ENCODE measurements around the gene TMEM245. TPM values are rescaled to one million over a fixed set of nuclear protein-coding genes. Genes with fewer than 3 reads are reported as not detected.

TMEM245 gene
- total RNA-seq, 1 experiment from 2014 or later: 34.8 TPM

DNA sequence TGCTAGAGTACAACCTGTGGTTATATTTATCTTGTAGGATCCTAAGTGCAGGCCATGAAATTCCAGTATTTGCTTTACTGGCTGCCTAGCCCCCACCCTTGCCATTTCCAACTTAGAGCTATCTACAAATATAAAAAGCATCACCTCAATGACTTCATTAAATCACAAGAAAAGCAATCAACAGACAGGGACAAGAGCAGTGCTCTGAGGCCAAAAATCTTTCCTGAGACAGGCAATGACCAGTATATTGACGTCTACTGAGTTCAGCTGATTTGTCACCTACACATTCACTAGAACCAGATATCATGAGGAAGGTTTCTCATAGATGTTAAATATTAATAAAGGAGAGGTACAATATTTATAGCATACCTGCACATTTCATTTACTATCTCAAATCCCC, 68.0 kb downstream of the TMEM245 start:
- Histone ChIP-seq H3K9me2 (ENCODE audit: insufficient read depth) (no peaks in the 10 kb centered on the region), H3K4me2 (ENCODE audit: low read length) (no peak overlapping the region), H3K36me3 (ENCODE audit: control insufficient read depth in 1 of 2, insufficient read depth in 2 of 2, low read length in 2 of 2) (peaks cover 29 to 34% of the 10 kb centered on the region in 2 experiments; a peak in 3 of 4 replicates), H3K9ac (ENCODE audit: low read length) (no peak overlapping the region), H2AFZ (ENCODE audit: low read depth, low read length, poor library complexity, severe bottlenecking) (no peak overlapping the region), H4K20me1 (ENCODE audit: insufficient read depth) (no peaks in the 10 kb centered on the region), H3K9me3 (ENCODE audit: control insufficient read depth in 1 of 2, insufficient read depth in 1 of 2, low read depth in 1 of 2, low read length in 2 of 2) (no peaks in the 10 kb centered on the region), H3K4me1 (ENCODE audit: control insufficient read depth in 1 of 2, insufficient read depth in 2 of 2, low read length in 2 of 2) (no peaks in the 10 kb centered on the region), H3K79me2 (ENCODE audit: insufficient read depth, low read length) (no peaks in the 10 kb centered on the region), H3K27ac (ENCODE audit: low read depth, low read length) (no peak overlapping the region), H3K4me3 (replicated peaks in 1 of 2; ENCODE audit: low read depth in 1 of 2, low read length in 2 of 2) (no peak overlapping the region), H3K27me3 (ENCODE audit: insufficient read depth, low read length) (no peaks in the 10 kb centered on the region)
- intact Hi-C loops (cut with micrococcal nuclease): no loop called here
- BruUV-seq (replicated peaks): no TSS peak
- ChIA-PET RAD21 (ENCODE audit: low non-redundant PET in 1 of 2, low total read pairs in 2 of 2, uncharacterized antibody in 2 of 2, unreplicated experiment in 2 of 2) (no interaction called here), CTCF (no interaction called here), POLR2A (no interaction called here)
- TF ChIP-seq RAD21 (IDR thresholded peaks at IDR 0.05; ENCODE audit: low read depth) (no peak), EZH2phosphoT487 (IDR thresholded peaks at IDR 0.05; ENCODE audit: borderline replicate concordance) (no peak), TCF7L2 (IDR thresholded peaks at IDR 0.05; ENCODE audit: borderline replicate concordance, extremely low read depth, insufficient read depth, insufficient read length) (no peak), FOSL1 (IDR thresholded peaks at IDR 0.05; ENCODE audit: low read depth) (no peak)
- TF ChIP-seq, protein P1, sequence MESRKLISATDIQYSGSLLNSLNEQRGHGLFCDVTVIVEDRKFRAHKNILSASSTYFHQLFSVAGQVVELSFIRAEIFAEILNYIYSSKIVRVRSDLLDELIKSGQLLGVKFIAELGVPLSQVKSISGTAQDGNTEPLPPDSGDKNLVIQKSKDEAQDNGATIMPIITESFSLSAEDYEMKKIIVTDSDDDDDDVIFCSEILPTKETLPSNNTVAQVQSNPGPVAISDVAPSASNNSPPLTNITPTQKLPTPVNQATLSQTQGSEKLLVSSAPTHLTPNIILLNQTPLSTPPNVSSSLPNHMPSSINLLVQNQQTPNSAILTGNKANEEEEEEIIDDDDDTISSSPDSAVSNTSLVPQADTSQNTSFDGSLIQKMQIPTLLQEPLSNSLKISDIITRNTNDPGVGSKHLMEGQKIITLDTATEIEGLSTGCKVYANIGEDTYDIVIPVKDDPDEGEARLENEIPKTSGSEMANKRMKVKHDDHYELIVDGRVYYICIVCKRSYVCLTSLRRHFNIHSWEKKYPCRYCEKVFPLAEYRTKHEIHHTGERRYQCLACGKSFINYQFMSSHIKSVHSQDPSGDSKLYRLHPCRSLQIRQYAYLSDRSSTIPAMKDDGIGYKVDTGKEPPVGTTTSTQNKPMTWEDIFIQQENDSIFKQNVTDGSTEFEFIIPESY (IDR thresholded peaks at IDR 0.05; ENCODE audit: extremely low read depth, insufficient replicate concordance, low read length): no peak
- TF ChIP-seq, protein P2, sequence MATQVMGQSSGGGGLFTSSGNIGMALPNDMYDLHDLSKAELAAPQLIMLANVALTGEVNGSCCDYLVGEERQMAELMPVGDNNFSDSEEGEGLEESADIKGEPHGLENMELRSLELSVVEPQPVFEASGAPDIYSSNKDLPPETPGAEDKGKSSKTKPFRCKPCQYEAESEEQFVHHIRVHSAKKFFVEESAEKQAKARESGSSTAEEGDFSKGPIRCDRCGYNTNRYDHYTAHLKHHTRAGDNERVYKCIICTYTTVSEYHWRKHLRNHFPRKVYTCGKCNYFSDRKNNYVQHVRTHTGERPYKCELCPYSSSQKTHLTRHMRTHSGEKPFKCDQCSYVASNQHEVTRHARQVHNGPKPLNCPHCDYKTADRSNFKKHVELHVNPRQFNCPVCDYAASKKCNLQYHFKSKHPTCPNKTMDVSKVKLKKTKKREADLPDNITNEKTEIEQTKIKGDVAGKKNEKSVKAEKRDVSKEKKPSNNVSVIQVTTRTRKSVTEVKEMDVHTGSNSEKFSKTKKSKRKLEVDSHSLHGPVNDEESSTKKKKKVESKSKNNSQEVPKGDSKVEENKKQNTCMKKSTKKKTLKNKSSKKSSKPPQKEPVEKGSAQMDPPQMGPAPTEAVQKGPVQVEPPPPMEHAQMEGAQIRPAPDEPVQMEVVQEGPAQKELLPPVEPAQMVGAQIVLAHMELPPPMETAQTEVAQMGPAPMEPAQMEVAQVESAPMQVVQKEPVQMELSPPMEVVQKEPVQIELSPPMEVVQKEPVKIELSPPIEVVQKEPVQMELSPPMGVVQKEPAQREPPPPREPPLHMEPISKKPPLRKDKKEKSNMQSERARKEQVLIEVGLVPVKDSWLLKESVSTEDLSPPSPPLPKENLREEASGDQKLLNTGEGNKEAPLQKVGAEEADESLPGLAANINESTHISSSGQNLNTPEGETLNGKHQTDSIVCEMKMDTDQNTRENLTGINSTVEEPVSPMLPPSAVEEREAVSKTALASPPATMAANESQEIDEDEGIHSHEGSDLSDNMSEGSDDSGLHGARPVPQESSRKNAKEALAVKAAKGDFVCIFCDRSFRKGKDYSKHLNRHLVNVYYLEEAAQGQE (IDR thresholded peaks at IDR 0.05; ENCODE audit: low read depth): no peak
- TF ChIP-seq, protein P3, sequence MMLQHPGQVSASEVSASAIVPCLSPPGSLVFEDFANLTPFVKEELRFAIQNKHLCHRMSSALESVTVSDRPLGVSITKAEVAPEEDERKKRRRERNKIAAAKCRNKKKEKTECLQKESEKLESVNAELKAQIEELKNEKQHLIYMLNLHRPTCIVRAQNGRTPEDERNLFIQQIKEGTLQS (IDR thresholded peaks at IDR 0.05): no peak
- ATAC-seq (no peak), DNase-seq (ENCODE audit: low read depth, low spot score) (no peak)
